ENCODE data around the gene PAK5. TPM values are rescaled to one million over a fixed set of nuclear protein-coding genes. Genes with fewer than 3 reads are reported as not detected.

Gene PAK5
- total RNA-seq, 1 experiment from 2014 or later, result not detected

DNA sequence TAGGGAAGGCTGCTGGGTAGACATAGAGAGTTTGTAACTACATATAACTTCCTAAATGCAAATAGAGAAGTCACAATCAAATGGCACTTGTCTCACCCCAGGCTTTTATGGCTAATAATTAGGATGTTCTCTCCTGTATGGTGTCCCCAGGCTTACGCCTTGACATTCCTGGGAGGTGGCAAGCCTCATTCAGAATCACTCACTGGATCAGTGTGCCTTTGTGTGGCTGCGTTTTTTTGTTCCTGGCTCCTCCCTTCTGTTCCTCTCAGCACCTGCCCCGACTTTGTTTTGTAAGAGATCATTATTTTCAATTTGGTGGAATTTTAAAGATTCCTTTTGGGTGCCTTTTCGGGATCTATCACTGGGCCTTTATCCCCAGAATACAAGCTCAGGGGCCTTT is 318.8 kb downstream of the PAK5 start:
- no peak for TF ChIP-seq EZH2 (IDR thresholded peaks at IDR 0.05; ENCODE audit: low read depth)
- TF ChIP-seq, protein P1, sequence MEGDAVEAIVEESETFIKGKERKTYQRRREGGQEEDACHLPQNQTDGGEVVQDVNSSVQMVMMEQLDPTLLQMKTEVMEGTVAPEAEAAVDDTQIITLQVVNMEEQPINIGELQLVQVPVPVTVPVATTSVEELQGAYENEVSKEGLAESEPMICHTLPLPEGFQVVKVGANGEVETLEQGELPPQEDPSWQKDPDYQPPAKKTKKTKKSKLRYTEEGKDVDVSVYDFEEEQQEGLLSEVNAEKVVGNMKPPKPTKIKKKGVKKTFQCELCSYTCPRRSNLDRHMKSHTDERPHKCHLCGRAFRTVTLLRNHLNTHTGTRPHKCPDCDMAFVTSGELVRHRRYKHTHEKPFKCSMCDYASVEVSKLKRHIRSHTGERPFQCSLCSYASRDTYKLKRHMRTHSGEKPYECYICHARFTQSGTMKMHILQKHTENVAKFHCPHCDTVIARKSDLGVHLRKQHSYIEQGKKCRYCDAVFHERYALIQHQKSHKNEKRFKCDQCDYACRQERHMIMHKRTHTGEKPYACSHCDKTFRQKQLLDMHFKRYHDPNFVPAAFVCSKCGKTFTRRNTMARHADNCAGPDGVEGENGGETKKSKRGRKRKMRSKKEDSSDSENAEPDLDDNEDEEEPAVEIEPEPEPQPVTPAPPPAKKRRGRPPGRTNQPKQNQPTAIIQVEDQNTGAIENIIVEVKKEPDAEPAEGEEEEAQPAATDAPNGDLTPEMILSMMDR (conservative IDR thresholded peaks at IDR 0.05), result no peak
- Histone ChIP-seq H3K4me1 (replicated peaks; ENCODE audit: insufficient read depth) (no peaks in the 10 kb centered on the region), H4K20me1 (ENCODE audit: insufficient read depth) (no peaks in the 10 kb centered on the region), H3K4me3 (no peak overlapping the region), H3K4me2 (no peak overlapping the region), H3K9me3 (ENCODE audit: insufficient read depth, low read depth) (no peaks in the 10 kb centered on the region), H3K27ac (no peak overlapping the region), H3K36me3 (ENCODE audit: low read depth) (no peaks in the 10 kb centered on the region), H3F3A (ENCODE audit: insufficient read depth, low read depth) (no peaks in the 10 kb centered on the region), H3K9me2 (ENCODE audit: insufficient read depth) (no peaks in the 10 kb centered on the region), H2AFZ (no peak overlapping the region), H3K79me2 (ENCODE audit: low read depth) (no peaks in the 10 kb centered on the region), H3K27me3 (ENCODE audit: insufficient read depth, low read depth) (peaks cover 56% of the 10 kb centered on the region)
- no TSS peak for BruUV-seq (replicated peaks)
- no peak for DNase-seq
- intact Hi-C loops (cut with micrococcal nuclease; ENCODE audit: unreplicated experiment), result no loop called here
- ChIA-PET POLR2A (ENCODE audit: unreplicated experiment) (no interaction called here), CTCF (no interaction called here)

DNA sequence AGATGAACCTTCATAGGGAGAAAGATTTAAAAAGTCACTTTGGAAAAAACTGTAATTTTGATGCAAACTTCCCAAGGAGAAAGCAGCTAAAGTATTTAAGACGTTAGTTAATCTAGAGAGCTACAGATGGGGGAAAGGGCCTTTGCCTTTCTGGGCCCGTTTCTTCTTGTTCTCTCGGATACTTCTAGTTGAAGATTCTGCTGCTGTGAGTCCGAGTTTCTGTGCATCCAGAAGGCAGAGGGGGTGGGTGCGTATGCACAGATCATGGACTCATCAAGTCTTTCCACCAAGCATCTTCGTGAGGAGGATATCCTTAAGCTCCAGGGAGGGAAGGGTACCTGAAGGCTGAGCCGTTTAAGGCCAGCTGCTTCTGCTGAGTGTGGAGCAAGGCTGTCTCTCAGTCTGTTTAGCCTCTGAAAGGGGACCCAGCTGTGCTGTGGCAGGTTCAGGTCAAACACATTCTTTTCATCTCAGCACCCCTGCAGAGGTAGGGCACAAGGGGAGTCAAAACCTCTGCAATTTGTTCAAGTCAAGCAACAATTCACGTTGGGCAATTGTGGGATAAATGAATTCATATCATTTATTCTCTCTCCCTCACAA is 320.2 kb downstream of the PAK5 start:
- H3K27me3 ChIP-seq (ENCODE audit: insufficient read depth, low read depth), result peaks cover 69% of the 10 kb centered on the region
- CTCF ChIA-PET, result no interaction called here
- BruUV-seq (replicated peaks), result no TSS peak

DNA sequence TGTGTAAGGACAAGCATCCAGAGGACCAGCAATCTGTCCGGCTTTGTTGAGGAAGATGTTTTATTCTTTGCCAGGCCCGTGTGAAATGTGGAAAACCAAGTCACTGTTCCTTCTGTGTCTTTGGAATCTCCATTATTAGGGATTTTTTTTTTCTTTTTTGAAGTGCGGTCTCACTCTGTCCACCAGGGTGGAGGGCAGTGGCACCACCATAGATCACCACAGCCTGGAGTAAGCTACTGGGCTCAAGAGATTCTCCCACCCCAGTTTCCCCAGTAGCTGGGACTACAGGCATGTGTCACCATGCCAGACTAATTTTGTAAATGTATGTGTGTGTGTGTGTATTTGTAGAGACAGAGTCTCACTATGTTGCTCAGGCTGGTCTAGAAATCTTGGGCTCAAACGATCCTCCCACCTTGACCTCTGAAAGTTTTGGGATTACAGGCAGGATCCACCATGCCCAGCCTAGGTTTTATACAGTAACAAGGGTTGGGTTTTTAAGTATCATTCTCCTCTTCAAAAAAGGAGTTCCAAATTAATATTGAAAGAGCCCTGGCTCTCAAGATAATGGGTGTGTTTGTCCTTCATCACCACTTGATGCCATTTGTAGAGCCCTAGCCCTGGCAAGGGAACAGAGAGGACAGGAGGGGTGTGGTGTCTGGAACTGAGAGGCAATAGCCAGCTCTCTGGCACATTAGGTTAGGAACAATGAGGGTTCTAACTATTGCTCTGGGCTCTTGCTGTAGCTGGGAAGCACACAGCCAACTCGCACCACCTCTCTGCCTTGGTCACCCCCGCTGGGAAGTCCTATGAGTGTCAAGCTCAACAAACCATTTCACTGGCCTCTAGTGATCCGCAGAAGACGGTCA is 321.3 kb downstream of the PAK5 start:
- no peaks in the 10 kb centered on the region for H3K9me3 ChIP-seq (ENCODE audit: insufficient read depth, low read depth)
- no peaks in the 10 kb centered on the region for H3K36me3 ChIP-seq (ENCODE audit: low read depth)
- POLR2A ChIA-PET (ENCODE audit: unreplicated experiment), result no interaction called here
- H4K20me1 ChIP-seq (ENCODE audit: insufficient read depth), result no peaks in the 10 kb centered on the region
- H3K79me2 ChIP-seq (ENCODE audit: low read depth), result no peaks in the 10 kb centered on the region
- intact Hi-C loops (cut with micrococcal nuclease; ENCODE audit: unreplicated experiment), result no loop called here
- no peaks in the 10 kb centered on the region for H3F3A ChIP-seq (ENCODE audit: insufficient read depth, low read depth)
- TF ChIP-seq, protein P1 (conservative IDR thresholded peaks at IDR 0.05), result no peak
- no peak for TF ChIP-seq EZH2 (IDR thresholded peaks at IDR 0.05; ENCODE audit: low read depth)
- no TSS peak for BruUV-seq (replicated peaks)
- H3K4me2 ChIP-seq, result no peak overlapping the region
- peaks cover 73% of the 10 kb centered on the region for H3K27me3 ChIP-seq (ENCODE audit: insufficient read depth, low read depth)
- no peak overlapping the region for H3K4me3 ChIP-seq
- CTCF ChIA-PET, result no interaction called here
- no peak overlapping the region for H2AFZ ChIP-seq
- no peaks in the 10 kb centered on the region for H3K4me1 ChIP-seq (replicated peaks; ENCODE audit: insufficient read depth)
- no peak overlapping the region for H3K27ac ChIP-seq
- DNase-seq, result no peak
- H3K9me2 ChIP-seq (ENCODE audit: insufficient read depth), result no peaks in the 10 kb centered on the region

More for the DNA sequence above, 320.2 kb downstream of the PAK5 start:
- no peaks in the 10 kb centered on the region for H4K20me1 ChIP-seq (ENCODE audit: insufficient read depth)
- H3K9me3 ChIP-seq (ENCODE audit: insufficient read depth, low read depth), result no peaks in the 10 kb centered on the region
- no peak for TF ChIP-seq EZH2 (IDR thresholded peaks at IDR 0.05; ENCODE audit: low read depth)
- H3F3A ChIP-seq (ENCODE audit: insufficient read depth, low read depth), result no peaks in the 10 kb centered on the region
- H3K36me3 ChIP-seq (ENCODE audit: low read depth), result no peaks in the 10 kb centered on the region
- DNase-seq, result no peak
- H3K9me2 ChIP-seq (ENCODE audit: insufficient read depth), result no peaks in the 10 kb centered on the region
- POLR2A ChIA-PET (ENCODE audit: unreplicated experiment), result no interaction called here
- H3K4me1 ChIP-seq (replicated peaks; ENCODE audit: insufficient read depth), result no peaks in the 10 kb centered on the region
- no peak overlapping the region for H3K4me2 ChIP-seq
- intact Hi-C loops (cut with micrococcal nuclease; ENCODE audit: unreplicated experiment), result no loop called here
- H3K4me3 ChIP-seq, result no peak overlapping the region
- H3K79me2 ChIP-seq (ENCODE audit: low read depth), result no peaks in the 10 kb centered on the region
- H3K27ac ChIP-seq, result no peak overlapping the region
- no peak overlapping the region for H2AFZ ChIP-seq

Data from PC-9 (cell line).